ENCODE measurements around the gene AOPEP.

AOPEP gene

DNA sequence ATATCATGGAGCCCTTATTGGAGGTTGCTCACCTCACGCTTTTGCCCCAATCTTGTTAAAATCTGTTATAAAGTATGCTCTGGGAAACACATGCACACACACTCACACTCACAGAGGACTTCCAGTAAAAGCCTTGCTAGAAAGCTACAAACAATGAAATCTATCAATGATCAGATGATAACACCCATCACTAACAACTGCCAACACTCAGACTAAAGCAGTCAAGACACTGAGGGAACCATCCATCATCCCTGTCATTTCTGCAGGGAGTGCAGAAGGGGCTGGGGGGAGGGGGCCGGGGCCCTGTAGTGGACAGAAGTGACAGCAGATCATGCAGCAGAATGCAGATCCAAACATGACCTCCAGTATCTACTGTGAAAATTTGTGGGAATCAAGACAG lies 179.1 kb downstream of the AOPEP start:
- FAIRE-seq, result no peak

DNA sequence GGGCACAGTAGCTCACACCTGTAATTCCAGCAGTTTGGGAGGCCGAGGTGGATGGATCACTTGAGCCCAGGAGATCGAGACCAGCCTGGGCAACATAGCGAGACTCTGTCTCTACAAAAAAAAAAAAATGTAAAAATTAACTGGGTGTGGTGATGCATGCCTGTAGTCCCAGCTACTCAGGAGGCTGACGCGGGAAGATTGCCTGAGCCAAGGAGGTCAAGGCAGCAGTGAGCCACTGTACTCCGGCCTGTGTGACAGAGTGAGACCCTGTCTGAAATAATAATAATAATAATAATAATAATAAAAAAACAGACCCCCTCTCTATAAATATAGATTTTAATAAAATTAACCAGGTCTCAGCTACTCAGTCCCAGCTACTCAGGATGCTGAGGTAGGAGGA lies 179.7 kb downstream of the AOPEP start:
- no peak for FAIRE-seq

DNA sequence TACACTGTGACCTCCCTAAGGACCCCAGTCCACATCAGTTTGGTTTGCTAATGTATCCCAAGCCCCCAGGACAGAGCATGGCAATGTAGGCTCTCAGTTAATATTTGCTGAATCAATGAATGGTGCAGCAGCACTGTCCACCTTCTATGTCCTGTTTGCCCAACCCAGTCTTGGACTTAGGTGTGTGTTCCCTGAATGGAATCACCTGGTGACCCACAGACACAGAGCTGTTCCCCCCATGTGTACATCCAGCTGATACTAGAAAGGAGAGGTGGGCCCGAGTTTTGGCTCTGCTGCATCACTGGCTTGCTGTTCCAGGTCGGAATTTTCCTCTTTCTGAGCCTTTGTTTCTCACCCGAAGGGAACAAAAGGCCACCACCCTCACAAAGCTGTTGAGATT lies 180.2 kb downstream of the AOPEP start:
- no peak for FAIRE-seq

DNA sequence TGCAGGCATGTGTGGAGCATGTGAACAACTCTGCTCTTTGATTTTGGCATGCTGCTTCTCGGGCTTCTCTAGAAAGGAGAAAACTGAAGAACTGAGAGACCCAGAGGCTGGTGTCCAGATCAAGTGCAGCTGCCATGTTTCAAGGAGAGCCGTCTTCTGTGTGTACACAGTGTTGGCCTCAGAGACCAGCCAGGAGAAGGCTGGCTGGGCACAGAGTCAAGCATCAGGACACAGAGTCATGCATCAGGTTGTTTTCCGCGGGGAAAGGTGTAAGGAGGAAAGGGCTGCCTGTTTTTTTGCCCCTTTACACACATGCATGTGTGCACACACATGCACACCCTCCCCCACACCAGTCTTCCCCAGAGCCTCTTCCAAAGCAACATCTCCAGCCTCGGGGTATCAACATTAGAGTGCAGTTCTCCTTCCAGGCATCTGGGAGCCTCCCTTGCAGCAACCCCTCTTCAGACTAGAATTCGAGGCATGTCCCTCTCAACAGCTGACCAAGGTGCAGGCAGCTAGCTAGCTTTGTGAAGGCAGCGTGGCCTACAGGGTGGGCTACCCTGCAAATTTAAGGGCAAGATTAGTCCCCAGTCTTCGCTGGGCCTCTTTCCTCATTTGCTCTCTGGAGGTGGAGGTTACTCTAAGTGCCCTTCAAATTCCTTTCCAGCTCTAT lies 180.9 kb downstream of the AOPEP start:
- no peak for FAIRE-seq

DNA sequence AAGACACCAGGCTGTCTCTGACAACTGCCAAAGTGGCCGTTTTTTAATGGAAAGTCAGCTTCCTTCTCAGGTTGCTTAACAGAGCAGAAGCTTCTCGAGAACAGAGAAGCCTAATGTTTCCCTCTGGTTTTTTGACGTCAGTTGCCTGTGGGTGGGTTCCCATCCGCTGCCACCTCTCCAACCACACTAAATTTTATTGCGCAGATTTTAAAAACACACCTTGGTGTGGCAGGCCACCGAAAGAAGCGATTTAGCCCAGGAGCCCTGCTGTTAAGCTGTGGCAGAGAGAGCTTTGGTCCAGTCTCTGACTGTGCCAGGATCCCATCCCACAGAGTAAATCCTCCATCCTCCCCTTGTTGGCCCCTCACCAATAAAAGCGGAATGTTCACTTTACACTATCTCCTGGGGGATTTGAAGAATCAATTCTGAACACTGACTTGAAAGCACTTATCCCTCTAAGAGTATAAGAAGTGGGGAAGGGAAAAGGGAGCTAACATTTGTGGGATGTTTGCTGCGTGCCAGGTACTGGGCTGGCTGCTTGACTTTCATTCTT lies 181.6 kb downstream of the AOPEP start:
- FAIRE-seq, result no peak

DNA sequence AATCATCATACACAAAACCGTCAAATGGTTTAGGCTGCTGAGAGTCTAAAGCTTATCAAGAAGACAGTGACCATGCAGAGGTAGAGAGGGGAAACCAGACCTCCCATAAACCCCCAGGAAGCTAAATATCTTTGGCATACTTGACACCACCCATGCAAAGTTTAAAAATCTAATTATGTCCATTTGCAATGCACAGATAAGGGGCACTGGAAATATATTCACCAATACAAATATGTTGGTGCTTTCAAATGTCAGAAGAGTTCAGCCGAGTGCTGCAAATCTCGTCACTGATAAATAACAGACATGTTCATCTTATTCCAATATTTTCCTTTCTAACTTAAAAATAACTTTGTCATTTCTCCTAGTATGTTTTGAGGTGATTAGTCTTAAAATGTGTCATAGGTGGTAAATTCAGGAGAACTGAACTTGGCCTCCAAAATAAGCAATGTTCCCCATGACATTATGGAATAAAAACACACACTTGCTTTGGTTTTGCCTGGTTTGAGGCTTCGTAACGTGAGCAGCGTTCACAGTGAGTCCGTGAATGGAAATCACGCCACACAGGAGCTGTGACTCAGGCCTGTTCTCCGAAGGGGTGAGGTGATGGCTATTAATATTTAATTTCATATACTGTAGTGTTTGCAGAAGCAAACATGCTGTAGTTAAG lies 182.2 kb downstream of the AOPEP start:
- no peak for FAIRE-seq

DNA sequence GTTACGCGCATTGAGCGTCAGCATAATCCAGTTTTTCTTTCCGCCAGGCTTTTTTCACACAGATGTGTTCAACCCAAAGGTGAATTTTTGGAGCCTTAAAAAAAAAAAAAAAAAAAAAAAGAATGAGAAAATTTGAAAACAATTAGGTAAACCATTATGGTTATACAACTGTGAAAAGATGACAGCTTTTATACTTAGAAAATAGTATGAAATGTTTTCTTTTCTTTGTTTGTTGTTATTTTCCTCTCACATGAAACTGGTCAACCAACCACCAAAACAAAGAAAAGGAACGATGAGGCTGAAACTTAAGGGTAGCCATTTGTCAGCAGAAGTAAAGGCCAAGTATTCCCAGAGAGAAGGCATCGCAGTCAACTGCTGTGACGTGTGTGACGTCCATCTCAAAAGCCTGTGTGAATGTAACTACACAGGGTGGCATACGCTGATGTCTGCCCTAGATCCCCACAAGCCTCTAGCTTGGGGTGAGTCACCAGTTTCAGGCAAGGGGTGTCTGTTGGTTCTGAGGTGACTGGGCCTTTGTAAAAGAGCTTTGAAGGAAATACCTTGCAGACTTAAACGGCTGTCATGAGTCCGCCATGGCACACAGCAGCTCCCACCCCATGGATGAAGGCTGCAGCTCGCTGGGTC lies 182.9 kb downstream of the AOPEP start:
- FAIRE-seq, result no peak

DNA sequence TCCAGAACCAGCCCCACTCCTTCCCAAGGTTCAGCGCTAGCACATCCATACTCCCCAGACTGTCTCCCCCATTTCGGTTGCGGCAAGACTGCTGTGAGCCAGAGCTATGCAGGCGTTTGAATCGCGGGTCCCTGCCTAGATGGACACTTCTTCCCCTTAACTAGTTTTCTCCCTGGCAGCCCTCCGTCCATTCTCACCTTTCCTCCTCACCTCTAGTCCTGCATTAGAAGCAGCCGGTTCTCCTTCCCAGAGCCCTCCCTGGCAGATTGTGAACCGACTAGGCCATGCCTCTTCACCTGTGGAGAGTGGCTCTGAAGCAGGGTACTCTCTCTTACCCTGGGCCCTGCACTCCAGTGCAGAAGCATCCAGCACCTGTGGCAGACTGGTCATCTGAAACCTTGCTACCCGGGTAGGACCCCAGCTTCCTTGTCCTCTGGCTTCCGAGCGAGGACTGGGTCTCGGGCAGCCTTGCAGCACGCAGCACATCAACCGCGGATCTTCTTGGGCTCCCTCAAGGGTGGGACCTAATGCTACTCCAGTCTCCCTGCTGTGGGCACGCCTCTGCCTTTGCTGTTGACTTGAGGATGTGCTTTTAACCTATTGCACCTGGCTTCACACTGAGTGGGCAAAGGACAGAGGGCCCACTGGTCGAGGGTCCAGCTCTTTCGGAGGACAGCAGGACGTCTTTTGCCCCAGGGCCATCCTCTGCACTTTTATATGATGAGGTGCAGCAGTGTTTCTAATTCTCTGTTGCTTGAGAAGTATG lies 183.6 kb downstream of the AOPEP start:
- no peak for FAIRE-seq

DNA sequence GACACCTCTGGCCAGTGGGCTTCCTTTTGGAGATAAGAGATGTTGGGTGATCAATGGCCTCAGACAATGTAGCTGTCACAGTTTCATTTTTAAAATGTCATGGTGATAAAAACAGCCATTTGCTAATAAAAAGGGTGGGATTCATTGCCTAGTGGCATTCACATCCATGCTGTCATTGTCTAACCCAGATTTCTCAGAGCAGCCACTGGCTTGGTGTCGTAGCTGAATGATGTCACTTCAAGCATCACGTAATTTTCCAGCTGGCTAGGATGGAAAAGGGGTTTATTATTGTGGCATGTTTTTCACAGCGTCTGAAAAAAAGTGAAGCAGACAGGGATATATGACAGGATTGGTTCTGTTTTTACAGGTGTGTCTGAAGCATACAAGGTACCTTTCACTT lies 184.7 kb downstream of the AOPEP start:
- no peak for FAIRE-seq

DNA sequence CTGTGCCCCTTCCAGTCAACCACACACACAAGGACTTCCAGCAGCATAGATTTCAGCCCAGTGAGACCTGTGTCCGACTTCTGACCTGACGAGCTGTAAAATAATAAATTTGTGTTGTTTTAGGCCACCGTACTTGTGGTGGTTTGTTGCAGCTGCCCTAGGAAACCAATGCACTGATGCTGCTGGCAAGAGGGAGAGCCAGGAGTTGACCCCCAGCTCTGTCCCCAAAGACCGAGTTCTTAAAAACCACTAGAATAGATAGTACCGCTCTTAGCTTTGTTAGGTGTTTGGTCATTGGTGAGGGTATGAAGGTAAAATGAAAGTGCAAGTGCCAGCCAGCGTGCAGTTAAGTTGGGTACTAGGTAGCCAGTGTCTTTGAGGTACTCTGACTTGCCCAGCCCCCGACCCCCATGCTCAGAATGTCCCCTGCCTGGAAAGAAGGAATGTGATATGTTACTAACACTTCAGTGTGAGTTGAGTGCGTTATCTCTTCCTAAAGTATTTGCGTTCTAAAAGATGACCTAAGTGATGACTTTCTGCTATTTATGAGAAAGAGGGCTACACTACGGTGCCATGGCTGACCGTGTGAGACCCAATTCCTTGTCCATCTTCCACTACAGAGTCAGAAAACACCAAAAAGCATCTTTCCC lies 185.6 kb downstream of the AOPEP start:
- no peak for FAIRE-seq

DNA sequence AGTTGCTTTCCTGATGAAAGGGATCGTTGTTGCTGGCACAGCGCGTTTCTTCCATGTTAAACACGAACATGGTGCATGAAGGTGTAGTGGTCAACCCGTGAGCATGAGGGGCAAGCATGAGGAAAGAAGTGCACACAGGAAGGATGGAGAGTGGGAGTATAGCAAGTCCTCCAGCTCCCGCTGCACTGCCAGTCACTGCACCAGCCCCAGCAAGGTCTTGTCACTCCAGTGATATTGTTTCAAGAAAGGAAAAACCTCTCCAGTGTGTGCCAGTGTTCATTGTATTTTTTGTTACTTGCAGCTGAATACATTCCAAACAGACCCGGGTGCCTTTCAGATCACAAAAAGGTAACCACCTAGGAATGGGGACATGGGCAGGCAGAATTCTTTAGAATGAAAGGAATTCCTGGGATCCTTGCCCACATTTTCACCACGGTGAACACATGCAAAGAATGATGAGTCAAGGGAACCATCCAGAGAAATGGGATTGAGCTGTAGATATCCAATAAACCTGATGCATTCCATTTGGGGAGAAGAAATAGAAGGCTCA lies 186.3 kb downstream of the AOPEP start:
- FAIRE-seq, result no peak

DNA sequence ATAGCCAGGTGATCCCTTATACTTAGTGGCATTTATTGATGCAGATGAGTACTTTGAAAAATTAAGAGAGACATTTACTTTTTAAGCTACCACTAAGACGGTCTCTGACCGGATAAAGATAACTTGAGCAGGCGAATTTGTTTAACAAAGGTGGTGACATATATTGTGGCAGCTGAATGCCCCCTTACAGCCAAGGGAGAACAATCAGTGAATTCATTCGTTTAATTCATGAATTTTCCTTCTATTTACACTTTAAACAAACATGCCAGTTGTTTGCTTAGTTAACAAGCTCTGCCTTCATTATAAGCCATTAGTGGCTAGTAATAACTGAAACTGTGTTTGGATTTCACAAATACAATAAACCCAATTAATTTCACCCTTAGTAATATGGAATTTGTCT lies 187.1 kb downstream of the AOPEP start:
- FAIRE-seq, result no peak

DNA sequence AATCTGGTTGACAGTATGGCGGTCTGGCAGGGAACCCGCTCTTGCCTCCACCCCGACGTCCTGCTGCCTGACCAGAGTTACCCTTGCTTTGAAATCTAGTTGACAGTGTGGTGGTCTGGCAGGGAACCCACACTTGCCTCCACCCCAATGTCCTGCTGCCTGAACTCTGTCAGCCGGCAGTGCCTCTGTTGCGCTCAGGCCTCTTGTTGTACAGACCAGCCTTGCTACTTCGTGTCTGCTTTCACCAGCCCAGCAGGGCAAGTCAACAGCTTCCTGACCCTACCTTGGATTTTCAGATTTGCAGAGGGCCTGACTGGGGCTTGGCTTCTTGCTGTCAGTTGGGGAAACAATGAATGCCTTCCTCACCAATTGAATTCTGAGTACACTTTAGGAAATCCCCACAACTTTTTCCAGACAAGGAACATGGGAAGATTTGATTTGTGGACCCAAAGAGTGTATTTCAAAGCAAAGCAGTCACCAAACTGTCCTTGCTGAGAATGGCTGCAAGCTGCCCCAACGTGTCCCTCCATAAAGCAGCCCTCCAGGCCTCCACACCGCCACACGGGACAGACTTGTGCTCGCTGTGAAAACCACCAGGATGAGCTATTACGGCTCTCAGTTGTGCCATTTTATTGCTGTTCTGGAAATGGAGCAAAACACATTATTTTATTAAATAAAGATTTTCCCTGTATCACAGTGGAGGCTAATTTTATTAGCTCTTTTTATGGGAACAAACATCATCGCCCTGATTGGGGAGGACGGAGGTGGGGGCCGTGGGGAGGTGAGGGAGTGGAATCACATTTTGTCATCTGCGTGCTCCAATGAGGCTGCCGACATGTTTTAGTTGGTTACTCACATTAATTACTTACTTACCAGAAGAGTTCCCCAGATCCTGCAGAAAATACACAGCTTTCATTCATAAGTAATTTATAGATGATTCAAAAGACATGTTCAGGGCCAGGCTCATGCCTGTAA lies 189.3 kb downstream of the AOPEP start:
- FAIRE-seq, result no peak

DNA sequence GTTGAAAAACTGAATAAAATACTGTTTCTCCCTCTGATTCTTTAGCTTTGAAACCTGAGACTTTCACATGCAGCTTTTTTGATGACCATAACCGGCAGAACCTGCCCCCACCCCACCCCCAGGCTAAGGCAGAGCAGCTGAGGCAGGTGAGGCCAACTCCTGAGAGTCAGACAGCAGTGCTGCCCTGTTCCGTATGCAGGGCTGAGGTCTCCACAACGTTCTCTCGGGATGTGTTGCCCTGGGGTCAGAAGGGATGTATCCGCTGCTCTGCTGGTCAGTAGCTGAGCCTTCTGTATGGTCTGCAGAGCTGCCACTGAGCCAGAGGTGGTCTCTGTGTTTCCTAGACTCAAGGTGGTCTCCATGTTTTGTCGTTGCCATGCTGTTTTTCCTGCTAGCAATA lies 190.5 kb downstream of the AOPEP start:
- no peak for FAIRE-seq

DNA sequence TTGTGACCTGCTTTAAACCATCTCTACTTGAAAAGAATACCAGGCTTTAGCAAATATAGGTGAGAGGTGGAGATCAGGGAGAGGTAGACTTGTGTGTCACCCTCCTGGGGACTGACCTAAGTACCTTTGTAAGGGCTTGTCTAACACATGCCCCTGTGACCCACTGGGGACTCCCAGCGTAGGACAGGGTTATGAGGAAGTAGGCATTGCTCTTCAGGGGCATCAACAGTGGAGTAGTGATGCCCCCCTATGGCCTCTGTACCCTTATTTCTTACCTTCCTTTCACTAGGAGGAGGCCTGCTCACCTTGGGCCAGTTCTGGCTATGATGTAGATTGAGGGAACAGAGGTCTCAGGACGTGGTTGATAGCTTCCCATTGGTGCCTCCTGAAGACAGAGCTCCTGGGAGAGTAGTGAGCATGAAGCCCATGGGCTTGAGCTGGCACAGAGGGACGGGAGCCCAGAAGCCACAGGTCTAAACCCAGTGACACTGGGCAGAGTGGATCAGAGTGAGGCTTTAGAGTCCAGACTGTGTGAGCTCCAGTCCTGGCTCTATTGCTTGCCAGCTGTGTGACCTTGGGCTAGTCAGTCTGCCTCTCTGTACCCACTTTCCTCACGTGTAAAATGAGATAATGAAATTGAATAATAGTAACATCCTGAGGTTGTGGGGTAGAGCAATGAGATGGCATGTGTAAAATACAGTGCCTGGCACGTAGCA lies 191.7 kb downstream of the AOPEP start:
- FAIRE-seq, result no peak

DNA sequence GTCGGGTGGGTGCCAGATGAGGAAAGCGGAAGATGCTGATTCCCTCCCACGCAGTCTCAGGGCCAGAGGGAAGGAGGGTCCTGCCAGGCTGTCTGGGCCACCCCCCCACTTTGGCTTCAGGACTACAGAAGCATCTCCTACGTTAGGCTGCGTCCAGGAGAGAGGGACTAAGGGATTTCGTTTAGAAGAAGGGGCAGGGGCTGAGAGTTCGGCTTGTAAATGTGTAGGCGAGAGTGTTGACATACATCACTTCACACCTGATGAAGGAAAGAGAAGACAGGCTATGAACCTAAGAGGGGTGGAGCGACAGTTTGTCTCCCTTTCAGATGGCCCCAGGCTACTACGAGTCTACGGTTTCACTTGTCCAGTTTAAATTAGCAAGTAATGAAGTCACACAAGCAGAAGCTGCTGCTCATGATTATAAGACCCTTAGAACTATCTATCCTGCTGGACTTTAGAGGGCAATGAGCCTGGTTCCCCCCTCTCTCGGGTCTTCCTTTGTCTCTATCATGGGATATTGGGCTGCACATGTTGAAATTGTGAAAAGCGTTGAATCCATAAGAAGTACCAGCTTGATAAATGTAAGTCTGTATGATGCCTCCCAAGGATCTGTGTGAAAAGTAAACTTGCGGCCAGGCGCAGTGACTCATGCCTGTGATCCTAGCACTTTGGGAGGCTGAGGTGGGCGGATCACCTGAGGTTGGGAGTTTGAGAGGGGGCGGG lies 193.0 kb downstream of the AOPEP start:
- FAIRE-seq, result no peak

DNA sequence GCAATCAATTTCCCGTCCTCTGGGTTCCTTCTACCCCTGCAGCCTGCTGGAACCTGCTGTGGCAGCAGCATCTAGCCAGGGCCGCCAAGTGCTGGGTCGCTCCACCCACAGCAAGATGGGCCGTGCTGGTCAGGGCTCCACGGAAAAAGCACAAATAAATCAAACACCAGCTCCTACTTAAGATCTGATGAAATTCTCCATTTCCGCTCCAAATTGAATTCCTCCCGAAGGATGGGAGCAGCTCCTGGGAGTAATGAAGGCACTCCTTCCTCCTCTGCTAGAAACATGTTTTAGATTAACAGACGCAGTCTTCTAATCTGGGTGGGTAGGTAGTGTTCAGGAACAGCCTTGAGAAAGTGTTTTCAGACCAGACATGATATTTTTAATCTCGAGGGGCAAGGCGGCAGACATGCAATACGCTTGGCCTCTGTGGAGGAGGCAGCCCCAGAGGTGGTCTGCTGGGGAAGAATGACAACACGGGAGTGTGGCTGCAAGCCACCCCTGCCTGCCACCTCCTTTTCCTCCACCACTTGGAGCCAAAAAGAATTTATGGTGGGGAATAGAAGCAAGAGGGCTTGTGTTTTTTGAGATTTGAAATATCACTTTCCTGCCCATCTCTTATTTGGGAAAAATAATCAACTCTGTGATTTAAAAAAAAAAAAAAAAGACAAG lies 194.1 kb downstream of the AOPEP start:
- FAIRE-seq, result no peak

DNA sequence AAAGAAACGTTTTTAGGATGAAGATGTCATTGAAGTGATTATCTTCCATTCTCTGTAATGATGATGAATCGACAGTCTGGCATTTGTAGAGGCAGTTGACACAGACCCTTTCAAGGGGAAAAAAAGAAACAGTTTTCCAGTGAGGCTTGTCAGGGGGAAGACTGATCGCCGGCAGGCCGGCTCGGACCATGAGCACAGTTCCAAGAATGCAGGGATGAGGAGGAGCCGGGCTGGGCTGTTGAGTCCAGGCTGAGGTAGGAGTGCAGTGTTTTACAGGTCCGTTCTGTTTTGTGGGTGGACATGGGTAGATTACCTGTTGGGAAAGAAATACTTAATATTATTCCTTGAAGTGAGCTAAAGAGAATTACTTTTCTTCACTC lies 194.6 kb downstream of the AOPEP start:
- FAIRE-seq, result no peak

DNA sequence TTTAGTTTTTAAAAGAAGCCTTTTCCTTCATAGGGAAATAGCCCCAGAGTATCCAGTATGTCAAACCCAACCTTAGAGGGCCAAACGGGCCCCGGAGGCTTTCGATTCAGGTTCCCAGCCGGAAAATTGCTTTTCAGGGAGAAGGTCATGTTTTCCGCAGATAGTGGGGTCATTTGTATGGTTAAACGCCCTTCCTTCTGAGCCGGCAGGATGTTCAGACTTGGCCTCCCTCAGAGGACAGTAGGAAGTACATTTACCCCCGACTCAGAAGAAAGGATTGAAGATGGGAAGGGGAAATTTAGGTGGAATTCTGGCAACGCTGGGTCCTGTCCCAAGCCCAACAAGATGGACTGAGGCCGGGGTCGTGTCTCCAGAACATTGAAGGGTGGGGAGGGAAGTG lies 195.2 kb downstream of the AOPEP start:
- no peak for FAIRE-seq

Measured in G401.6 (cell line).